ENCODE results near the gene MIGA2.
A peak's percentile ranks its signal among the peaks of the same experiment; 100 is the strongest.
"Not testable (repeated sequence)": the region's sequence is repeated elsewhere in the genome, so short reads cannot be mapped to it uniquely, and the experiment has no call there.

Gene MIGA2

GRCh38 chr9:129012343-129012742 lies 24.1 kb upstream of the MIGA2 start:
- DNase-seq = no peak

GRCh38 chr9:129012893-129013448 lies 23.5 kb upstream of the MIGA2 start:
- DNase-seq = no peak

- DNase-seq = no peak
Measured at GRCh38 chr9:129013674-129014073, 22.8 kb upstream of the MIGA2 start.

GRCh38 chr9:129014124-129014523 lies 22.3 kb upstream of the MIGA2 start:
- no peak for DNase-seq

GRCh38 chr9:129014608-129015007 lies 21.8 kb upstream of the MIGA2 start:
- no peak for DNase-seq

GRCh38 chr9:129021091-129021490 lies 15.3 kb upstream of the MIGA2 start:
- no peak for DNase-seq

- no peak for DNase-seq
Measured at GRCh38 chr9:129022037-129022436, 14.4 kb upstream of the MIGA2 start.

GRCh38 chr9:129023036-129023907 lies 13.2 kb upstream of the MIGA2 start:
- DNase-seq = no peak

GRCh38 chr9:129023908-129024233 lies 12.6 kb upstream of the MIGA2 start:
- no peak for DNase-seq

GRCh38 chr9:129026442-129027223 lies 9.8 kb upstream of the MIGA2 start:
- DNase-seq = no peak

- DNase-seq = no peak
Measured at GRCh38 chr9:129027224-129027684, 9.2 kb upstream of the MIGA2 start.

GRCh38 chr9:129027685-129028191 lies 8.7 kb upstream of the MIGA2 start:
- DNase-seq = no peak

- DNase-seq = peak; percentile 66
Measured at GRCh38 chr9:129028192-129028966, 8.0 kb upstream of the MIGA2 start, which contains the start of gene SH3GLB2. SH3GLB2 (minus strand) TSS chr9:129028331; CDS start chr9:129028154, 177 bp downstream.

- DNase-seq = no peak
Measured at GRCh38 chr9:129030191-129030590, 6.2 kb upstream of the MIGA2 start.

- no peak for DNase-seq
Measured at GRCh38 chr9:129031514-129031913, 4.9 kb upstream of the MIGA2 start.

- DNase-seq = no peak
Measured at GRCh38 chr9:129032541-129033159, 3.8 kb upstream of the MIGA2 start.

- DNase-seq = no peak
Measured at GRCh38 chr9:129033216-129033615, 3.2 kb upstream of the MIGA2 start.

GRCh38 chr9:129035838-129036237 lies 588 bp upstream of the MIGA2 start:
- DNase-seq = not testable (repeated sequence)

GRCh38 chr9:129036923-129037766 lies 719 bp downstream of the MIGA2 start:
- DNase-seq = no peak

GRCh38 chr9:129037767-129038098 lies 1.3 kb downstream of the MIGA2 start:
- no peak for DNase-seq

- DNase-seq = no peak
Measured at GRCh38 chr9:129038109-129038852, 1.9 kb downstream of the MIGA2 start.
